BJ (cell line): Measurements from ENCODE around the gene ESAM. TPM values are rescaled to one million over a fixed set of nuclear protein-coding genes. Genes with fewer than 3 reads are reported as not detected.

Source experiments
- CTCF ChIA-PET: fragments of 350-600 bp; formaldehyde crosslinking; extraction: SDS; loops from one replicate; lab custom pipeline; 2021; ENCODE audit warnings: antibody characterized with exemption, inconsistent platforms; lab: Yijun Ruan, JAX
- POLR2A ChIA-PET: fragments of 300-600 bp; sonication (Branson Sonifier 250); formaldehyde crosslinking; extraction: SDS; loops from one replicate; lab custom pipeline; 2021; ENCODE audit warnings: antibody characterized with exemption; lab: Charles Lee
- DNase-seq: peaks from one replicate; pipeline ENCODE4 v3.0.0-alpha.2; 2011; ENCODE audit warnings: low read depth
- H3K27me3 ChIP-seq: 2 replicates; pipeline ENCODE4 v1.6.0; 2011; ENCODE audit warnings: low read length; ENCODE audit not compliant: control insufficient read depth, insufficient read depth
- H3K36me3 ChIP-seq: 2 replicates; pipeline ENCODE4 v1.5.1; 2011; ENCODE audit warnings: low read length; ENCODE audit not compliant: control insufficient read depth, insufficient read depth
- H3K4me3 ChIP-seq: 2 replicates; pipeline ENCODE4 v1.5.1; 2011; ENCODE audit warnings: low read depth, mild to moderate bottlenecking, control low read depth, low read length
- CTCF ChIP-seq: IDR thresholded peaks from 2 replicates; pipeline ENCODE4 v1.5.1; 2011; ENCODE audit warnings: low read depth, mild to moderate bottlenecking, control low read depth, inconsistent platforms, low read length, moderate library complexity; ENCODE audit not compliant: insufficient read depth
- polyA plus RNA-seq: library from polyadenylated mRNA; depleted of rRNA; stranded (reverse); fragments of >200 nt; gene quantifications from 2 replicates; pipeline ENCODE4 v1.2.3, GENCODE V29; 2011

Gene ESAM
- polyA plus RNA-seq, 1 experiment: 0.17 TPM

DNA sequence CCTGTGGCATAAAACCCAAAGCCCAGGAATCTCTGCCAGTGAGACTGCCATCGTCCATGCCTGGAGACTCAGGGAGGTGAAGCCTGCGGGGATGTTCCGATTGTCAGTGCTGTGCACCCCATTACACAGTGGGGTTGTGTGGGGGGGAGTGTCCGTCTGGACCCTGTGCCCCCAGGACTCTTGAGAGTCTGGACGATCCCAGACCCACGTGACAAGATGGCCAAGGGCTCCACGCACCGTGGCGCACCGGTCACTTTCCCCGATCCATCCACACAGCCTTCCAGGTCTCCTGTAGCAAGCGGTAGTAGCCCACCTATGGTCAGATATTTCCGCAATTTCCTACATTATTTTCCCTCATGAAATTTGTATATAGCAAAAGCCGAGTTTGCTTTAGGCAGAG lies 43.3 kb downstream of the ESAM start:
- CTCF ChIA-PET: no interaction called here
- no peaks in the 10 kb centered on the region for H3K36me3 ChIP-seq
- H3K4me3 ChIP-seq: no peak overlapping the region
- no peak for DNase-seq
- H3K27me3 ChIP-seq: peaks cover 40% of the 10 kb centered on the region
- TF ChIP-seq CTCF: no peak
- POLR2A ChIA-PET: no interaction called here

GRCh38 chr11:124717786-124718651 lies 44.1 kb downstream of the ESAM start:
- CTCF ChIA-PET: no interaction called here
- H3K27me3 ChIP-seq: peaks cover 40% of the 10 kb centered on the region
- DNase-seq: no peak
- H3K36me3 ChIP-seq: no peaks in the 10 kb centered on the region
- TF ChIP-seq CTCF: no peak
- peak overlapping the region; percentile 36 for H3K4me3 ChIP-seq
- POLR2A ChIA-PET: no interaction called here

DNA sequence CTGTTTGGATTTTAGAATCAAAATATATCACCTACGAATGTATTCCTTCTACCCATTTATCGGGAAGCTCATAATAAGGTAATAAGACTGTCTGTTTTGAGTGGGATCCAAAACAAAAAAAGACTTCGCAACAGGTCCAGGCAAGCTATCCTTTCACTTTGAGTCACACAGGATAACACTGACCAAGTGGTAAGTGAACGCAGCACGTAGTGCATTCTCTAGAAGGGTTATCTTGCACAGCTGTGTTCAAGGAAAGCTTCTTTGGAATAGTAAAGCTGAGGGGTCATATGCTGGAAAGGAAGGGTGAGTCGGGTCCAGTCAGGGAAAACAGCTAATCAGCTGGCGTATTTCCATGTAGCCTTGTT lies 44.7 kb downstream of the ESAM start:
- H3K27me3 ChIP-seq: peaks cover 39% of the 10 kb centered on the region
- no peaks in the 10 kb centered on the region for H3K36me3 ChIP-seq
- no peak overlapping the region for H3K4me3 ChIP-seq
- no peak for DNase-seq
- no peak for TF ChIP-seq CTCF
- ChIA-PET POLR2A (no interaction called here), CTCF (no interaction called here)

- H3K4me3 ChIP-seq: no peak overlapping the region
- POLR2A ChIA-PET: no interaction called here
- TF ChIP-seq CTCF: no peak
These were observed 45.5 kb downstream of the ESAM start for GRCh38 chr11:124716591-124716990.

DNA sequence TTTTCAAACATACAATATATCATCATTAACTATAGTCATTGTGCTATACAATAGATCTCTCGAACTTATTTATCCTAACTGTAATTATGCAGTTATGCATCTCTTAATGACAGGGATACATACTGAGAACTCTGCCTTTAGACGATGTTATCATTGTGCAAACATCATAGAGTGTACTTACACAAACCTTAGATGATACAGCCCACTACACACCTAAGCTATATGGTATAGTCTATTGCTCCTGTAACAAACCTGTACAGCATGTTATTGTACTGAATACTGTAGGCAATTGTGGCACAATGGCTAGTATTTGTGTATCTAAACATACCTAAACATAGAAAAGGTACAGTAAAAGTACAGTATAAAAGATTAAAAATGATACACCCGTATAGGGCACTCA lies 49.7 kb downstream of the ESAM start:
- TF ChIP-seq CTCF: no peak

More at GRCh38 chr11:124716591-124716990, 45.5 kb downstream of the ESAM start:
- DNase-seq: no peak
- CTCF ChIA-PET: no interaction called here
- H3K36me3 ChIP-seq: no peaks in the 10 kb centered on the region
- H3K27me3 ChIP-seq: peaks cover 35% of the 10 kb centered on the region

More for the DNA sequence above, 49.7 kb downstream of the ESAM start:
- CTCF ChIA-PET: no interaction called here
- Histone ChIP-seq H3K27me3 (peaks cover 8% of the 10 kb centered on the region), H3K4me3 (no peak overlapping the region), H3K36me3 (no peaks in the 10 kb centered on the region)
- POLR2A ChIA-PET: no interaction called here
- DNase-seq: no peak
